Fibroblast of lung (primary cell): ENCODE results near the gene DNAAF3. TPM values are rescaled to one million over a fixed set of nuclear protein-coding genes. Genes with fewer than 3 reads are reported as not detected.
A peak's percentile ranks its signal among the peaks of the same experiment; 100 is the strongest.

ENCODE experiments used
- DNase-seq, 2 donors: peaks; one replicate each; pipeline versions ENCODE4 v3.0.0 to v3.0.0-alpha.2; 2010; ENCODE audit warnings: low read depth in 2 of 2
- H2AFZ ChIP-seq: 2 replicates; pipeline ENCODE4 v1.5.1; 2012; ENCODE audit warnings: low read length, control low read depth, inconsistent platforms
- H3K27ac ChIP-seq: 2 replicates; pipeline ENCODE4 v1.5.1; 2011; ENCODE audit warnings: low read length, control low read depth; ENCODE audit not compliant: insufficient read depth
- H3K27me3 ChIP-seq: 2 replicates; pipeline ENCODE4 v1.5.1; 2011; ENCODE audit warnings: mild to moderate bottlenecking, low read length; ENCODE audit not compliant: control insufficient read depth, insufficient read depth
- H3K36me3 ChIP-seq: 2 replicates; pipeline ENCODE4 v1.5.1; 2011; ENCODE audit warnings: low read length; ENCODE audit not compliant: control insufficient read depth, insufficient read depth
- H3K4me1 ChIP-seq: 2 replicates; pipeline ENCODE4 v1.5.1; 2011; ENCODE audit warnings: low read length; ENCODE audit not compliant: control insufficient read depth, insufficient read depth; ENCODE audit errors: extremely low read depth
- H3K4me2 ChIP-seq: 2 replicates; pipeline ENCODE4 v1.5.1; 2011; ENCODE audit warnings: low read length, control low read depth; ENCODE audit not compliant: insufficient read depth; ENCODE audit errors: extremely low read depth
- H3K4me3 ChIP-seq, 4 experiments: fragments of 200-600 bp in 1 of 4; sonication (generic) in 1 of 4; replicated peaks in 1 of 4; 2 replicates each; pipeline ENCODE4 v1.5.1; 2011 to 2016; ENCODE audit warnings: low read length in 4 of 4, low read depth in 3 of 4, mild to moderate bottlenecking in 3 of 4, control low read depth in 2 of 4, inconsistent platforms in 1 of 4, mixed read lengths in 1 of 4; ENCODE audit not compliant: insufficient read depth in 1 of 4; ENCODE audit errors: control extremely low read depth in 1 of 4
- H3K79me2 ChIP-seq: 2 replicates; pipeline ENCODE4 v1.5.1; 2012; ENCODE audit warnings: mild to moderate bottlenecking, low read length, inconsistent platforms; ENCODE audit not compliant: control insufficient read depth, insufficient read depth
- H3K9ac ChIP-seq: 2 replicates; pipeline ENCODE4 v1.5.1; 2011; ENCODE audit warnings: mild to moderate bottlenecking, low read length, control low read depth; ENCODE audit not compliant: insufficient read depth
- H3K9me3 ChIP-seq: 2 replicates; pipeline ENCODE4 v1.5.1; 2012; ENCODE audit warnings: low read depth, low read length; ENCODE audit not compliant: control insufficient read depth, insufficient read depth
- H4K20me1 ChIP-seq: 2 replicates; pipeline ENCODE4 v1.5.1; 2011; ENCODE audit warnings: low read length; ENCODE audit not compliant: control insufficient read depth, insufficient read depth; ENCODE audit errors: extremely low read depth
- EZH2 ChIP-seq: IDR thresholded peaks from 2 replicates; pipeline ENCODE4 v1.5.1; 2012; ENCODE audit warnings: low read length, control low read depth, mild to moderate bottlenecking; ENCODE audit errors: missing control alignments
- polyA plus RNA-seq, 2 donors: library from polyadenylated mRNA; depleted of rRNA in 1 of 2; stranded (reverse) in 1 of 2; unstranded in 1 of 2; fragments of >200 nt; gene quantifications; 2 replicates each; pipeline ENCODE4 v1.2.1, GENCODE V29; 2011 to 2012; ENCODE audit warnings: missing spikeins in 1 of 2
- total RNA-seq: library from RNA; depleted of rRNA; stranded (reverse); fragments of >200 nt; gene quantifications from 2 replicates; pipeline ENCODE4 v1.2.1, GENCODE V29; 2014
- TF ChIP-seq, protein P1 (sequence below), 2 donors: IDR thresholded peaks in 1 of 2; conservative IDR thresholded peaks in 1 of 2; 1 replicate in 1 of 2; 2 replicates in 1 of 2; pipeline ENCODE4 v1.5.1; 2011 to 2012; ENCODE audit warnings: low read length in 2 of 2, control low read depth in 1 of 2, inconsistent platforms in 1 of 2, low read depth in 1 of 2, mild to moderate bottlenecking in 1 of 2

The DNAAF3 gene
- total and polyA plus RNA-seq, 2 donors (not counting 1 experiment from before 2014, with no cell fraction given): 0.17 to 0.18 TPM

DNA sequence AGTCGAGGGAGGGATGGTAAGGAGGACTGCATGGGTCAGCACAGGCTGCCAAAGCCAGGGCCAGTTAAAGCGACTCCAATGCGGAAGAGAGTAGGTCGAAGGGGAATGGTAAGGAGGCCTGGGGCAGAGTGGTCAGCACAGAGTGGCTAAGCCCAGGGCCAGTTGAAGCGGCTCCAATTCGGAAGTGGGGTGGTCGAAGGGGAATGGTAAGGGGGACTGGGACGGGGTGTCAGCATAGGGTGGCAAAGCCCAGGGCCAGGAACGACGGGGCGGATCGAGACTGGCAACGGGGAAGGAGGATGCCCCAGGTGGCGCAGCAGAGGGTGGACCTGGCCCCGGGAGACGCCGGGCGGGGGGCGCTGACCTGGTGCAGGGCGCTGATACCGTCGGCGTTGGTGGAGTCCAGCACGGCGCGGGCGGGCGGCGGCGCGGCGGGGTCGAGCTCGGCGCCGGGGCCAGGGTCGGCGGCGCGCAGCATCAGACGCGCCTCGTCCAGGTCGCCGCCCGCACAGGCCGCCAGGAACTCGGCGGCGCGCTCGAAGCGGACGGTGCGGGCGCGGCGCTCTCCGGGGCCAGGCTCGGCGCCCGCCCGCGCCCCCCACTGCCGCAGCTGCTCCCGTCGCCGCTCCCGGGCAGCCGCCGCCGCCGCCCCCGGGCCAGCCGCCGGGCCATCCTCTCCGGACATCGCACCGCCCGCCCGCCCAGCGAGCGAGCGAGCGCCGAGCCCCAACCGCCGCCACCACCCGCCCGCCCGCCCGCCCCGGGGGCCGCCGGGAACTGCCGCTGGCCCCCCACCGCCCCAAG lies 49.4 kb downstream of the DNAAF3 start, which contains the start of gene PPP1R12C:
Gene PPP1R12C (minus strand): TSS at position 779 of the 804 bp plus-strand sequence. CDS start 94 bp downstream, at position 685.
- no peak for DNase-seq
- Histone ChIP-seq H3K4me3 (peak within 1 kb of the TSS; percentile 60 to 93 (median 80)), H4K20me1 (no peaks in the 10 kb centered on the region), H3K9ac (peak within 1 kb of the TSS; percentile 91), H3K4me1 (peaks cover 19% of the 10 kb centered on the region), H3K9me3 (no peaks in the 10 kb centered on the region), H3K79me2 (peaks cover 49% of the 10 kb centered on the region), H3K36me3 (peaks cover 4% of the 10 kb centered on the region), H3K4me2 (peak within 1 kb of the TSS; percentile 94), H3K27ac (peak within 1 kb of the TSS; percentile 83), H3K27me3 (no peaks in the 10 kb centered on the region), H2AFZ (peak within 1 kb of the TSS; percentile 71)
- TF ChIP-seq, protein P1, sequence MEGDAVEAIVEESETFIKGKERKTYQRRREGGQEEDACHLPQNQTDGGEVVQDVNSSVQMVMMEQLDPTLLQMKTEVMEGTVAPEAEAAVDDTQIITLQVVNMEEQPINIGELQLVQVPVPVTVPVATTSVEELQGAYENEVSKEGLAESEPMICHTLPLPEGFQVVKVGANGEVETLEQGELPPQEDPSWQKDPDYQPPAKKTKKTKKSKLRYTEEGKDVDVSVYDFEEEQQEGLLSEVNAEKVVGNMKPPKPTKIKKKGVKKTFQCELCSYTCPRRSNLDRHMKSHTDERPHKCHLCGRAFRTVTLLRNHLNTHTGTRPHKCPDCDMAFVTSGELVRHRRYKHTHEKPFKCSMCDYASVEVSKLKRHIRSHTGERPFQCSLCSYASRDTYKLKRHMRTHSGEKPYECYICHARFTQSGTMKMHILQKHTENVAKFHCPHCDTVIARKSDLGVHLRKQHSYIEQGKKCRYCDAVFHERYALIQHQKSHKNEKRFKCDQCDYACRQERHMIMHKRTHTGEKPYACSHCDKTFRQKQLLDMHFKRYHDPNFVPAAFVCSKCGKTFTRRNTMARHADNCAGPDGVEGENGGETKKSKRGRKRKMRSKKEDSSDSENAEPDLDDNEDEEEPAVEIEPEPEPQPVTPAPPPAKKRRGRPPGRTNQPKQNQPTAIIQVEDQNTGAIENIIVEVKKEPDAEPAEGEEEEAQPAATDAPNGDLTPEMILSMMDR (conservative IDR thresholded peaks at IDR 0.05 in 1 of 2, IDR thresholded peaks at IDR 0.05 in 1 of 2; ENCODE audit: low read depth in 1 of 2, low read length in 2 of 2): no peak
- TF ChIP-seq EZH2: no peak

DNA sequence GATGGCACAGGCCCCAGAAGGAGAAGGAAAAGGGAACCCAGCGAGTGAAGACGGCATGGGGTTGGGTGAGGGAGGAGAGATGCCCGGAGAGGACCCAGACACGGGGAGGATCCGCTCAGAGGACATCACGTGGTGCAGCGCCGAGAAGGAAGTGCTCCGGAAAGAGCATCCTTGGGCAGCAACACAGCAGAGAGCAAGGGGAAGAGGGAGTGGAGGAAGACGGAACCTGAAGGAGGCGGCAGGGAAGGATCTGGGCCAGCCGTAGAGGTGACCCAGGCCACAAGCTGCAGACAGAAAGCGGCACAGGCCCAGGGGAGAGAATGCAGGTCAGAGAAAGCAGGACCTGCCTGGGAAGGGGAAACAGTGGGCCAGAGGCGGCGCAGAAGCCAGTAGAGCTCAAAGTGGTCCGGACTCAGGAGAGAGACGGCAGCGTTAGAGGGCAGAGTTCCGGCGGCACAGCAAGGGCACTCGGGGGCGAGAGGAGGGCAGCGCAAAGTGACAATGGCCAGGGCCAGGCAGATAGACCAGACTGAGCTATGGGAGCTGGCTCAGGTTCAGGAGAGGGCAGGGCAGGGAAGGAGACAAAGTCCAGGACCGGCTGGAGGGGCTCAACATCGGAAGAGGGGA lies 50.1 kb downstream of the DNAAF3 start:
- peak overlapping the region; percentile 60 to 93 (median 80) for H3K4me3 ChIP-seq
- DNase-seq: peak; percentile 60 to 63
- H3K4me2 ChIP-seq: peak overlapping the region; percentile 94
- peaks cover 55% of the 10 kb centered on the region for H3K79me2 ChIP-seq
- no peaks in the 10 kb centered on the region for H3K9me3 ChIP-seq
- H2AFZ ChIP-seq: no peak overlapping the region
- peak overlapping the region; percentile 91 for H3K9ac ChIP-seq
- TF ChIP-seq, protein P1 (conservative IDR thresholded peaks at IDR 0.05 in 1 of 2, IDR thresholded peaks at IDR 0.05 in 1 of 2; ENCODE audit: low read depth in 1 of 2, low read length in 2 of 2): no peak
- no peak for TF ChIP-seq EZH2
- H4K20me1 ChIP-seq: no peaks in the 10 kb centered on the region
- peaks cover 4% of the 10 kb centered on the region for H3K36me3 ChIP-seq
- H3K4me1 ChIP-seq: peaks cover 19% of the 10 kb centered on the region
- no peaks in the 10 kb centered on the region for H3K27me3 ChIP-seq
- peak overlapping the region; percentile 78 for H3K27ac ChIP-seq

DNA sequence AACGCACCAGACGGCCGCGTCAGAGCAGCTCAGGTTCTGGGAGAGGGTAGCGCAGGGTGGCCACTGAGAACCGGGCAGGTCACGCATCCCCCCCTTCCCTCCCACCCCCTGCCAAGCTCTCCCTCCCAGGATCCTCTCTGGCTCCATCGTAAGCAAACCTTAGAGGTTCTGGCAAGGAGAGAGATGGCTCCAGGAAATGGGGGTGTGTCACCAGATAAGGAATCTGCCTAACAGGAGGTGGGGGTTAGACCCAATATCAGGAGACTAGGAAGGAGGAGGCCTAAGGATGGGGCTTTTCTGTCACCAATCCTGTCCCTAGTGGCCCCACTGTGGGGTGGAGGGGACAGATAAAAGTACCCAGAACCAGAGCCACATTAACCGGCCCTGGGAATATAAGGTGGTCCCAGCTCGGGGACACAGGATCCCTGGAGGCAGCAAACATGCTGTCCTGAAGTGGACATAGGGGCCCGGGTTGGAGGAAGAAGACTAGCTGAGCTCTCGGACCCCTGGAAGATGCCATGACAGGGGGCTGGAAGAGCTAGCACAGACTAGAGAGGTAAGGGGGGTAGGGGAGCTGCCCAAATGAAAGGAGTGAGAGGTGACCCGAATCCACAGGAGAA lies 50.9 kb downstream of the DNAAF3 start:
- TF ChIP-seq EZH2: no peak
- TF ChIP-seq, protein P1 (conservative IDR thresholded peaks at IDR 0.05 in 1 of 2, IDR thresholded peaks at IDR 0.05 in 1 of 2; ENCODE audit: low read depth in 1 of 2, low read length in 2 of 2): no peak
- Histone ChIP-seq H3K4me2 (peak overlapping the region; percentile 94), H3K9ac (peak overlapping the region; percentile 91), H4K20me1 (no peaks in the 10 kb centered on the region), H3K4me3 (peak overlapping the region; percentile 60 to 93 (median 80)), H2AFZ (no peak overlapping the region), H3K27ac (peak overlapping the region; percentile 78), H3K4me1 (peaks cover 19% of the 10 kb centered on the region), H3K79me2 (peaks cover 56% of the 10 kb centered on the region), H3K27me3 (no peaks in the 10 kb centered on the region), H3K36me3 (peaks cover 4% of the 10 kb centered on the region), H3K9me3 (no peaks in the 10 kb centered on the region)
- peak in 1 of 2 donors; percentile 49 for DNase-seq
